Stimulated activated CD4-positive, alpha-beta T cell treated with anti-CD3 and anti-CD28 coated beads, Interleukin-15, amount 100 ng/mL, for 48 hours (primary cell): ENCODE data around the gene DONSON.

Experiments used
- DNase-seq, 2 donors: peaks; one replicate each; pipeline ENCODE4 v3.0.0-alpha.2; 2020; ENCODE audit warnings: low read depth in 2 of 2

DONSON gene

GRCh38 chr21:33561373-33561772, 27.1 kb downstream of the DONSON start:
- no peak for DNase-seq

- no peak for DNase-seq
These were observed 27.5 kb downstream of the DONSON start for GRCh38 chr21:33560965-33561364.

GRCh38 chr21:33559813-33560212, 28.7 kb downstream of the DONSON start:
- DNase-seq, result no peak

GRCh38 chr21:33558777-33559421, 29.6 kb downstream of the DONSON start:
- no peak for DNase-seq

GRCh38 chr21:33557447-33557846, 31.0 kb downstream of the DONSON start:
- DNase-seq, result no peak

GRCh38 chr21:33554982-33555344, 33.5 kb downstream of the DONSON start:
- DNase-seq, result no peak

- no peak for DNase-seq
These were observed 34.1 kb downstream of the DONSON start for GRCh38 chr21:33554236-33554981.

GRCh38 chr21:33552999-33553598, 35.4 kb downstream of the DONSON start:
- no peak for DNase-seq

GRCh38 chr21:33552093-33552998, 36.1 kb downstream of the DONSON start:
- DNase-seq, result no peak

- no peak for DNase-seq
These were observed 36.8 kb downstream of the DONSON start for GRCh38 chr21:33551664-33552063.

- no peak for DNase-seq
These were observed 37.5 kb downstream of the DONSON start for GRCh38 chr21:33550772-33551660.

- no peak for DNase-seq
These were observed 38.4 kb downstream of the DONSON start for GRCh38 chr21:33549848-33550771.

- DNase-seq, result no peak
These were observed 42.4 kb downstream of the DONSON start for GRCh38 chr21:33546086-33546485.

GRCh38 chr21:33544451-33545195, 43.9 kb downstream of the DONSON start:
- no peak for DNase-seq

GRCh38 chr21:33543505-33544129, 44.9 kb downstream of the DONSON start:
- DNase-seq, result peak; percentile 56 to 74

- DNase-seq, result peak; percentile 97 to 98
These were observed 45.6 kb downstream of the DONSON start, which contains the start of gene SON for GRCh38 chr21:33542640-33543504. TSS of gene SON (plus strand) at chr21:33543038. CDS start at chr21:33543093, 55 bp downstream.
